Neural progenitor cell (in vitro differentiated cells): ENCODE data around the gene SMAP2. TPM values are rescaled to one million over a fixed set of nuclear protein-coding genes. Genes with fewer than 3 reads are reported as not detected.

ENCODE experiments used
- DNase-seq: peaks from one replicate; pipeline ENCODE4 v3.0.0-alpha.2; 2016; ENCODE audit warnings: low spot score
- H2AFZ ChIP-seq: fragments of 200-600 bp; sonication (generic); replicated peaks from 2 replicates; pipeline ENCODE4 v1.6.1; 2016; ENCODE audit warnings: antibody characterized with exemption
- H3F3A ChIP-seq: fragments of 200-600 bp; sonication (generic); 2 replicates; pipeline ENCODE4 v1.6.1; 2016; ENCODE audit warnings: antibody characterized with exemption, low read depth
- H3K27ac ChIP-seq: fragments of 200-600 bp; sonication (generic); 2 replicates; pipeline ENCODE4 v1.5.1; 2016; ENCODE audit warnings: mild to moderate bottlenecking
- H3K27me3 ChIP-seq: fragments of 200-600 bp; sonication (generic); 2 replicates; pipeline ENCODE4 v1.6.1; 2016; ENCODE audit warnings: mild to moderate bottlenecking, moderate library complexity
- H3K36me3 ChIP-seq: fragments of 200-600 bp; sonication (generic); 2 replicates; pipeline ENCODE4 v1.5.1; 2016
- H3K4me1 ChIP-seq: fragments of 200-600 bp; sonication (generic); 2 replicates; pipeline ENCODE4 v1.6.1; 2016; ENCODE audit warnings: mixed run types
- H3K4me2 ChIP-seq: fragments of 200-600 bp; sonication (generic); 2 replicates; pipeline ENCODE4 v1.6.1; 2016
- H3K4me3 ChIP-seq: fragments of 200-600 bp; sonication (generic); 2 replicates; pipeline ENCODE4 v1.5.1; 2016
- H3K79me2 ChIP-seq: fragments of 200-600 bp; sonication (generic); 2 replicates; pipeline ENCODE4 v1.6.1; 2016; ENCODE audit warnings: low read depth
- H3K9ac ChIP-seq: fragments of 200-600 bp; sonication (generic); 2 replicates; pipeline ENCODE4 v1.6.1; 2016
- H3K9me3 ChIP-seq: fragments of 200-600 bp; sonication (generic); 2 replicates; pipeline ENCODE4 v1.5.1; 2016; ENCODE audit warnings: low read depth
- H4K20me1 ChIP-seq: fragments of 200-600 bp; sonication (generic); 2 replicates; pipeline ENCODE4 v1.6.1; 2016; ENCODE audit warnings: low read depth
- H3K27ac Mint-ChIP-seq: 3 replicates; pipeline ENCODE4 v1.8.0; 2021; ENCODE audit warnings: mixed read lengths
- H3K27me3 Mint-ChIP-seq: 2 replicates; pipeline ENCODE4 v1.8.0; 2022; ENCODE audit warnings: low read depth, mild to moderate bottlenecking, inconsistent platforms, moderate library complexity, mixed read lengths; ENCODE audit not compliant: insufficient read depth
- H3K36me3 Mint-ChIP-seq: 3 replicates; pipeline ENCODE4 v1.8.0; 2021; ENCODE audit warnings: mixed read lengths
- H3K4me1 Mint-ChIP-seq: 3 replicates; pipeline ENCODE4 v1.8.0; 2021; ENCODE audit warnings: mixed read lengths
- H3K4me3 Mint-ChIP-seq: 3 replicates; pipeline ENCODE4 v1.8.0; 2021; ENCODE audit warnings: mild to moderate bottlenecking, moderate library complexity, mixed read lengths
- H3K9me3 Mint-ChIP-seq: 3 replicates; pipeline ENCODE4 v1.8.0; 2020; ENCODE audit warnings: mixed read lengths
- EZH2 ChIP-seq: fragments of 200-600 bp; sonication (generic); IDR thresholded peaks from 2 replicates; pipeline ENCODE4 v1.6.1; 2017; ENCODE audit warnings: antibody characterized with exemption, mild to moderate bottlenecking, moderate library complexity
- EZH2phosphoT487 ChIP-seq: fragments of 200-600 bp; sonication (generic); IDR thresholded peaks from 2 replicates; pipeline ENCODE4 v1.6.1; 2017; ENCODE audit warnings: antibody characterized with exemption
- total RNA-seq: library from RNA; depleted of rRNA; stranded (reverse); fragments of >200 nt; gene quantifications from 2 replicates; pipeline ENCODE4 v1.2.3, GENCODE V29; 2015; ENCODE audit warnings: low replicate concordance
- TF ChIP-seq, protein P1 (sequence below): fragments of 200-600 bp; sonication (generic); IDR thresholded peaks from 2 replicates; pipeline ENCODE4 v1.5.1; 2017; ENCODE audit warnings: antibody characterized with exemption, mild to moderate bottlenecking

Gene SMAP2
- total RNA-seq, 1 donor from 2014 or later, result 9.4 TPM

DNA sequence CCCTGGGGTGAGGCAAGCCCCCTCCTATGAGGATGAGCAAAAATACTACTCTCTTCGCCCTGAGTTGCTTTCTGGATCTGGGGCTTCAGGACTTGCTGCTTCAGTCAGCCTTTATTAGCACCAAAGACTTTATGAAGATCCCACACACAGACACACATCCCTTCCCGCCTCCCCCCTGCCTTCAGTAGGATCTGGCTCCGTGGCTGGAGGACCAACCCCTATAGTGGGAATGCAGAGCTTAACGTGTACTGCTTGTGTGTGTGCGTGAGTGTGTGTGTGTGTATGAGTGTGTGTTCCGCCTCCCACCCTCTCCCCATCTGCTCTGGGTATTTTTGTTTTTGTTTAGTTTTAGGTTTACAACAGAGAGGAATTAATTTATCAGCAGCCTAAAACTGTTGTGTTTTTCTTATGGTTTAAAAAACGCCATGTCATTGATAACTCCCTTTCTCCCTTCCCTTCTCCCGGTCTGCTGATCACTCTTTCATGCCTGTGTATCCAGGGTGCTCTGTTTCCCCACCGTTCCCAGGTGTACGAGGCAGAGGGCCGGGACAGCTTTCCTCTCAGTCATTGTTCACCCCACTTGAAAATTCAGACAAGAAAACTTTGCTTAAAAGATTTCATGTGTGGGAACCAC lies 49.2 kb downstream of the SMAP2 start:
- no peaks in the 10 kb centered on the region for H3K27me3 ChIP-seq
- no peak overlapping the region for H3K27ac ChIP-seq

DNA sequence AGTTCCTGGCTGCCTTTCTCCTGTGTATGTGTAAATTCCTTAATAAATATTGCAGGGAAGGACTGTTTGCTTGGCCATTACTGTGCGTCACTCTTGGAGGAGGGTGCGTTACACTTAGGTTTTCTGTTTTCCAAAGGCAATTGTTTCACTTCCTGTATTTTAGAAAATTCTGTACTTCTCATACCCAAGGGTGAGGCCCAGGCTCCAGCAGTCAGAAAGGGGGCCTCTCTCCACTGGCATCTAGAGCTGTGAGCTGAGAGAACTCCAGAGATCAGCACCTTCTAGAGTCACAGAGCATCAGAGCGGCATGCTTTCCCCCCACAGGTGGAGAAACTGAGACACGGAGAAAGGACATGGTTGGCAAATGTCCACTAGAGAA lies 49.7 kb downstream of the SMAP2 start:
- no peak overlapping the region for H3K27ac ChIP-seq

More for the DNA sequence above, 49.2 kb downstream of the SMAP2 start:
- Mint-ChIP-seq H3K27ac (peak overlapping the region; percentile 57), H3K4me1 (peaks cover 24% of the 10 kb centered on the region), H3K27me3 (peaks cover 4% of the 10 kb centered on the region), H3K4me3 (no peak overlapping the region), H3K9me3 (peaks cover 5% of the 10 kb centered on the region), H3K36me3 (peaks cover 13% of the 10 kb centered on the region)
- Histone ChIP-seq H3K4me1 (peaks cover 15% of the 10 kb centered on the region), H3K79me2 (no peaks in the 10 kb centered on the region), H4K20me1 (no peaks in the 10 kb centered on the region), H3K9me3 (no peaks in the 10 kb centered on the region), H3K4me3 (no peak overlapping the region), H2AFZ (no peak overlapping the region), H3K4me2 (no peak overlapping the region), H3K36me3 (no peaks in the 10 kb centered on the region), H3K9ac (no peak overlapping the region), H3F3A (peaks cover 12% of the 10 kb centered on the region)
- peak; percentile 10 for DNase-seq
- no peak for TF ChIP-seq EZH2
- TF ChIP-seq, protein P1, sequence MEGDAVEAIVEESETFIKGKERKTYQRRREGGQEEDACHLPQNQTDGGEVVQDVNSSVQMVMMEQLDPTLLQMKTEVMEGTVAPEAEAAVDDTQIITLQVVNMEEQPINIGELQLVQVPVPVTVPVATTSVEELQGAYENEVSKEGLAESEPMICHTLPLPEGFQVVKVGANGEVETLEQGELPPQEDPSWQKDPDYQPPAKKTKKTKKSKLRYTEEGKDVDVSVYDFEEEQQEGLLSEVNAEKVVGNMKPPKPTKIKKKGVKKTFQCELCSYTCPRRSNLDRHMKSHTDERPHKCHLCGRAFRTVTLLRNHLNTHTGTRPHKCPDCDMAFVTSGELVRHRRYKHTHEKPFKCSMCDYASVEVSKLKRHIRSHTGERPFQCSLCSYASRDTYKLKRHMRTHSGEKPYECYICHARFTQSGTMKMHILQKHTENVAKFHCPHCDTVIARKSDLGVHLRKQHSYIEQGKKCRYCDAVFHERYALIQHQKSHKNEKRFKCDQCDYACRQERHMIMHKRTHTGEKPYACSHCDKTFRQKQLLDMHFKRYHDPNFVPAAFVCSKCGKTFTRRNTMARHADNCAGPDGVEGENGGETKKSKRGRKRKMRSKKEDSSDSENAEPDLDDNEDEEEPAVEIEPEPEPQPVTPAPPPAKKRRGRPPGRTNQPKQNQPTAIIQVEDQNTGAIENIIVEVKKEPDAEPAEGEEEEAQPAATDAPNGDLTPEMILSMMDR, result no peak
- TF ChIP-seq EZH2phosphoT487, result no peak

DNA sequence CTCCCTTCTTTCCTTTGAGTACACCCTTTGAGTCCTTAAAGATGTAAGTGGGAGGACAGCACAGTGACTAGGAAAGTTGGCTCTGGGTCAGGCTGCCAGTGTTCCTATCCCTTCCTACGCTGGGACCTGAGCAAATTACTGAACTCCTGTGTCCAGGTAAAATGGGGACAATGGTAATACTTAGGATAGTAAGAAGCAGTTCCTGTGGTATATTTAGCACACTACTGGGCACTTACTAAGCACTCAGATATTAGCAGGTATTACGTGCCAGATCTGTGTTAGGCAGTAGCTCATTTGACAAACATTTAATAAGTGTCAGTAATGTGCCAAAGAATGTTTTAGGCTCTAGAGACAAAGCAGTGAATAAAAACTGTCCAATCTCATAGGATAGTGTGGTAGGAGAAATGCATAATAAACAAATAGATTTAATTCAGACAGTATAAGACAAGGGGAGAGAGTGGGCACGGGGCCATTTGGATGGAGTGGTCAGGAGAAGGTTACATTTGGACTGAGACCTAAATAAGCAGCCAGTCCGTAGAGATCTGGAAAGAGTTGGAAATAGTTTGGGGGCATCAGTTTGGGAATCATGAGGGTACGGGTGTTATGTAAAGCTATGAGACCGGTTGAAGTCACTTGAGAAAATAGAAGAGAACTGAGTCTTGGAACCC lies 50.6 kb downstream of the SMAP2 start:
- peaks cover 2% of the 10 kb centered on the region for H3K36me3 Mint-ChIP-seq
- no peak for DNase-seq
- Histone ChIP-seq H3K9me3 (no peaks in the 10 kb centered on the region), H4K20me1 (no peaks in the 10 kb centered on the region), H3K9ac (no peak overlapping the region), H3K4me1 (peaks cover 15% of the 10 kb centered on the region), H3K4me2 (no peak overlapping the region), H3K27me3 (no peaks in the 10 kb centered on the region), H3K36me3 (no peaks in the 10 kb centered on the region), H3K27ac (no peak overlapping the region), H3K4me3 (no peak overlapping the region), H2AFZ (no peak overlapping the region), H3K79me2 (no peaks in the 10 kb centered on the region), H3F3A (peaks cover 12% of the 10 kb centered on the region)
- H3K4me1 Mint-ChIP-seq, result peaks cover 24% of the 10 kb centered on the region
- H3K27me3 Mint-ChIP-seq, result peaks cover 4% of the 10 kb centered on the region
- H3K9me3 Mint-ChIP-seq, result peaks cover 5% of the 10 kb centered on the region
- TF ChIP-seq EZH2, result no peak
- TF ChIP-seq, protein P1, result no peak
- no peak for TF ChIP-seq EZH2phosphoT487
- H3K27ac Mint-ChIP-seq, result no peak overlapping the region
- no peak overlapping the region for H3K4me3 Mint-ChIP-seq

More for the DNA sequence above, 49.7 kb downstream of the SMAP2 start:
- H3K4me1 Mint-ChIP-seq, result peaks cover 24% of the 10 kb centered on the region
- no peak overlapping the region for H3K4me2 ChIP-seq
- H3K9ac ChIP-seq, result no peak overlapping the region
- no peak overlapping the region for H3K4me3 Mint-ChIP-seq
- H2AFZ ChIP-seq, result no peak overlapping the region
- peaks cover 4% of the 10 kb centered on the region for H3K27me3 Mint-ChIP-seq
- H3K79me2 ChIP-seq, result no peaks in the 10 kb centered on the region
- H3K4me3 ChIP-seq, result no peak overlapping the region
- peaks cover 15% of the 10 kb centered on the region for H3K4me1 ChIP-seq
- H3K9me3 ChIP-seq, result no peaks in the 10 kb centered on the region
- H3K27ac Mint-ChIP-seq, result peak overlapping the region; percentile 57
- H3K27me3 ChIP-seq, result no peaks in the 10 kb centered on the region
- peaks cover 5% of the 10 kb centered on the region for H3K9me3 Mint-ChIP-seq
- no peaks in the 10 kb centered on the region for H3K36me3 ChIP-seq
- no peak for DNase-seq
- H4K20me1 ChIP-seq, result no peaks in the 10 kb centered on the region
- TF ChIP-seq, protein P1, result no peak
- TF ChIP-seq EZH2phosphoT487 (no peak), EZH2 (no peak)
- peaks cover 8% of the 10 kb centered on the region for H3K36me3 Mint-ChIP-seq
- peaks cover 12% of the 10 kb centered on the region for H3F3A ChIP-seq
